Stimulated activated CD4-positive, alpha-beta T cell treated with anti-CD3 and anti-CD28 coated beads, Interleukin-4, amount 100 ng/mL, for 24 hours (primary cell): ENCODE results near the gene COL15A1.

Experiments
- DNase-seq: peaks from one replicate; pipeline ENCODE4 v3.0.0-alpha.2; 2020

The COL15A1 gene

GRCh38 chr9:98950262-98950661 is 6.6 kb downstream of the COL15A1 start:
- DNase-seq, result no peak

GRCh38 chr9:98951967-98952366 is 8.3 kb downstream of the COL15A1 start:
- DNase-seq, result no peak

DNA sequence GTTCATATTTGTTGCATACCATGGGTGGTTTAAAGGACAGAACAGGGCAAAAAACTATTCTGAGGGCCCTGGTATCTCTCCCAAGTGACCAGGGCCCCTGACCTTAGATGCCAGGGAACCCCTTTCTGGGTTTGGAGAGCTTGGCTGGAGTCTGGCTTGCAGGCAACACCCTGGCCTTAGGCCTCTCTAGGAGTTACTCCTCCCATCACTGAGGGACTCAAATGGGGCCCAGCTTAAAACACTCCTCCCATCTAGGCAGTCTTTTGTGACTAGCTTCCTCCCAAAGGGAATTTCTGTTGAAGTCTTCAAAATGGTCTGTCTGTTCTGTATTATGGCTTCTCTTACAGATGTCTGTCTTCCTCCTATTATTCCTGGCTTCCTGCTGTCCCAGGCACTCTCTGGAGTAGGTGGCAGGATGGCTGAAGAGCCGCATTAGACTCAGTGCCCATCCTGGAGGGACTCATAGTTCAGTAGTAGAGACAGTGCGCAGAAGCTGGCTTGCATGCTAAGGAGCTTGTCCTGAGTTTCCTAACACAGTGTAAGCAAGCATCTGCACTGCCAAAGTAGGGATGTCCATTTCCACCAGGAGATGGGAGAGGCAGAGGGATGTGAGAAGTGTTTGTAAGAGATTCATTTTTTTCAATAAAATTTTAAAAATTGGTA is 10.0 kb downstream of the COL15A1 start:
- no peak for DNase-seq

DNA sequence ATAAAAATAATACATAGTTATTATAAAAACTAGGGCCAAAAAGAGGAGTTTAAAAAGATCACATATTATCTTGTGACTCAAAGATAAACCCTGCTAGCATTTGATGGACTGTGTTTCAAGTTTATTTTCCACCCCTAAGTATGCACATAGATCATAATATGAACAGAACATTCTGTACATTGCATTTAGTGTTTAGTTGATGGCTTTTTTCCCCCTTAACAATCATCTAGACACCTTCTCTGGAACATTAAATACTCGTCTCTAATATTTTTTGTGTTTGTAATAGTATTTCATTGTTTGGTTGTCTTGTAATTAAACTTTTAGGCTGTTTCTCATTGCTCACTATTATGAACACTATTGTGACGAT is 10.5 kb downstream of the COL15A1 start:
- no peak for DNase-seq

DNA sequence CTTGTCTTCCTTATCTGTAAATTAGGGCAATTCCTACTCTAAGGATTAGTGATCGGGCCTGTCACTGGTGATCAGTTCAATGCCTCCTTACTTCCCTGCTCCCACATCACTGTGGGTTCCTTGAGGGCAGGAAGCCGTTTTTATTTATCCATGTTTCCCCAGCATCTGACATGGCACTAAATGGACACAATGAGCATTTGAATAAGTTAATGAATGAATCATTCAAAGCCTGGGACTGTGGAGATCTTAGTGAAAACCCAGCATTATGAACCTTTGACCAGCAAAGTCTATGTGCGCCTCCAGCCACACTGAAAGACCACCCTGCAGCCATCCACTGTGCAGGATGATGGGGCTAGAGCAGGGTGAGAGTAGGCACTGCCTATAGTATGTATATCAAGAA is 11.6 kb downstream of the COL15A1 start:
- DNase-seq, result no peak

- DNase-seq, result no peak
Observed at GRCh38 chr9:98957826-98958225, 14.1 kb downstream of the COL15A1 start.

- no peak for DNase-seq
Observed at GRCh38 chr9:98958271-98958984, 14.7 kb downstream of the COL15A1 start.

DNA sequence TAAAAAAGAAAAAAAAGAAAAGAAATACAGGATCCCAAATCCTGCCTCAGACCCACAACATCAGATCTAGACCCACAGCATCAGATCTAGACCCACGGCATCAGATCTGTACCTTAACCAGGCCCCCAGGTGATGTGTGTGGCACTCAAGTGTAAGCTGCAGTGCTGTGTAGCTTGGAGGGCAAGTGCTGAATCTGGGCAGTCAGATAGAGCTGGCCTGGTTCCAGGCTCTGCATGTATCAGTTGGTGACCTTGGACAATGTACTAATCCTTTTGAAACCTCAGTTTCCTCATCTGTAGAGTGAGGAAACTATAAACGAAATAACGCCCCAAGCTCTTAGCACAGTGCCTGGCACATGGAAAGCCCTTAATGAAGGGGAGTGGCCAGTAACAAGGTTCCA is 16.7 kb downstream of the COL15A1 start:
- no peak for DNase-seq

GRCh38 chr9:98961513-98962180 is 17.9 kb downstream of the COL15A1 start:
- no peak for DNase-seq

- no peak for DNase-seq
Observed at GRCh38 chr9:98962181-98962560, 18.5 kb downstream of the COL15A1 start.

DNA sequence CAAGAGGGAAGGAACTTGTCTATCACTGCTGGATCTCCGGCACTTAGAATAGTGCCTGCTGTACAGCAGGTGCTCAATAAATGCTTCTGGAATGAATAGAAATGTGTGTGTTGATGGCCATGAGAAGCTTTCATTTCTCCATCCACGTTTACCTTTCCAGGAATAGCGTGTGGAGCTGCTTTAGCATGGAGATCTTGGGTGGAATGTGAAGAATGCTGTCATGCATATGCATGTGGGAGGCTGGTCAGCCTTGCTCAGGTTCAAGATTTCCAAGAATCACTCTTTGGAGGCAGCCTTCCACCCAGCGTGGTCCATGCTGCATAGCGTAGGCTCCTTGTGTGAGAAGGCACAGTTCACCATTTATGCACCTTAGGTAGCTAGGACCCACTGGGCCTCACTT is 19.2 kb downstream of the COL15A1 start:
- no peak for DNase-seq

DNA sequence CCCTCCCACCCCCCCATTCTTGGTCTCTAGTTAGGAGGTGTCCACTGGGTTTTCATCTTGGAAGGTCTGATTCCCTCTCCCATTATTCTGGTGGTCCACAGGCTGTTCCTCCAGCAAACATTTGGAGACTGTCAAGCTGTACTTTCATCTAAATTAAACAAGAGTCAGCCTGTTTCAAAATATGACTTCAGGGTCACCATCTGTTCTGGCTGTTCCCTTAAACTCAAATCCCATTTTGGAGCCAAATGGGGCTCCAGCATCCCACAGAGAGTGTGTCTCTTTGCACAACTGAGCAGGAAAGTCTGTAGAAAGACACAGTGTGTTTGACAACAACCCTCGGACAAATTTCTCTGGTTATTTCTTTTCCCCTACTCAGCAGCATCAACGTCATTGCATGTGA is 20.5 kb downstream of the COL15A1 start:
- DNase-seq, result no peak

DNA sequence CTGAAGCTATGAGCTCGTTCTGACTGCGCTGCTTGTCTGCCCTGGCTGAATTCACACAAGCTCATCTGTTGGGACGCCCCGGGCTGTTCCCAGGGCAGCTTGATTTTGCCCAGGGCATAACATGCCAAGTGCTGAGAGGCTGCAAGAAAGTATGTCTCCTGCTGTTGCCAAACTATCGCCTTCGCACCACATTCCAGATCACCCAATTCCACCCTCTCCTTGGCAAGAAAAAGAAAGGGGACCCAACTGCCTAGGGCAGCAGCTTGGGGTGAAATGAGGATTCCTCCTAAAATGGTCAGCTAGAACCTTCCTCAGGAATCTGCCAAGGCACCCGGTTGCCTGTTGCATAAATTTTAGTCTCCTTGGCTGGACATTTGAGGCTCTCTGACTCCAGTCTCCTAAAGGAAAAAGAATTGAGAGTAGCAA is 21.2 kb downstream of the COL15A1 start:
- DNase-seq, result no peak

DNA sequence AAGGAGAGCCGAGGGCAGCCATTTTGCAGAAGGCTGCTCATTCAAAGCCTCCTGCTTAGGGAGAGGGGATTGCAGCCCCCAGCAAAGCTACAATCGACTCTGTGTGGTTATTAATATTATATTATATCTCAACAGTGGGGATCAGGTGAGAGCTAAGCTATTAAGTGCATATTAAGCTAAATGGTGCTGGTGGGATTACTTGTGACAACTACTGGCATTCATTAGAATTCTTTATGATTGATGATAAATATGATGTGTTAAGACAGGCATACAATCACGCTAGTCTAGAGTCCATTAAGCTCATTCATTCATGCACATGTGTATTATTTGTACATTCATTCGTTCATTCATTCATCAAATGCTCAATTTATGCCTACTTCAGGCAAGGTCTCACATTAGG is 23.0 kb downstream of the COL15A1 start:
- no peak for DNase-seq

- no peak for DNase-seq
Observed at GRCh38 chr9:98967257-98967656, 23.6 kb downstream of the COL15A1 start.

GRCh38 chr9:98967680-98968079 is 24.0 kb downstream of the COL15A1 start:
- DNase-seq, result no peak

DNA sequence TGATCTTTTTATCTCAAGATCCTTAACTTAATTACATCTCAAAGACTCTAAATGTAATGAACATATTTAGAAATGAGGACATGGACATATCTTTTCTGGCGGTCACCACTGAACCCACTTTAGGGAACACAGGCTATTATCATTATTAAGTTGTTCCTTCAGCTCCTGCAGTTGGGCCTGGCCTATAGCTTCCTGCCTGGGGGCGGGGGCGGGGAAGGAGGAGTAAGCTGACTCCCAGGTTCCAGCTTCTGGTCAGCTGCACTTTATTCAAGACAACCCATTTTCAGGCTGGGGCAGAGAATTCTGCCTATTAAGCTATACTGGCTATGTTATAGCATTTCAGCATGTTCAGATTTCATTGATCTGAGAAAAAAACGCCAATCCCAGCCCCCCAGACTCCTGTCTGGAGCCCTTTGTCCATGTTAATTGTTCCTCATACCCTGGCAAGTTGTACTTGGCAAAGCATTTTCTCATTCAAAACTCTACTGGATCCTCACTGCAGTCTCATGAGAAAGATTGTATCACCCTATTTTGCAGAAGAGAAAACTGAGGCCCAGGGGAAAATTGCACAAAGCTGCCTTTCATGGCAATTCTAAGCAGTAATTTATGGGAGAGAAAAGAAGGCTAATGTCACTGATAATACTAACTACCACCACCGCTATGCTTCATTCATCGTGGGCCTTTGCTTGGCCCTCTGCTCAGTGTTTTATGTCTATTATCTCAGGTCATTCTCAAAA is 25.1 kb downstream of the COL15A1 start:
- no peak for DNase-seq

DNA sequence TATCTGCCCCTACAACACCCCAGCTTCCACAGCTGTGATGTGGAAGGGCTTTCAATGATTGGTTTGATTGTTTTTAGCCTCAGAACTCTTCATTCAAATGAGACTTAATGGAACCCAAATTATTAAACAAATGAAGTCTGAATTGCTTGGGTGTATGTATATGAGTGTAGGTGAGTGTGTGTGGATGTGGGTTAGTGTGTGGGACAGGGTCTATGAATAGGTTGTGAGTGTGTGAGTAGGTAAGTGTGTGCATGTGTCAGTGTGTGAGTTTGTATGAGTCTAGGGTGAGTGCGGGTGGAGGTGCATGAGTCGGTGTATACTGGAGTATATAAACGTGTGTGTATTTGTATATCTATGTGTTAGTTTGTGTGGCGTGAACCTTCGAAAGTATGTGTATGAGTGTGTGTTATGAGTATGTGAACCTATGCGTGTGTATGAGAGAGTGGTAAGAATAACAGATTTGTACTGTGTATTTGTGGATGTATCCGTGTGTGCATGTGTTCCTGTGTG is 26.9 kb downstream of the COL15A1 start:
- no peak for DNase-seq

DNA sequence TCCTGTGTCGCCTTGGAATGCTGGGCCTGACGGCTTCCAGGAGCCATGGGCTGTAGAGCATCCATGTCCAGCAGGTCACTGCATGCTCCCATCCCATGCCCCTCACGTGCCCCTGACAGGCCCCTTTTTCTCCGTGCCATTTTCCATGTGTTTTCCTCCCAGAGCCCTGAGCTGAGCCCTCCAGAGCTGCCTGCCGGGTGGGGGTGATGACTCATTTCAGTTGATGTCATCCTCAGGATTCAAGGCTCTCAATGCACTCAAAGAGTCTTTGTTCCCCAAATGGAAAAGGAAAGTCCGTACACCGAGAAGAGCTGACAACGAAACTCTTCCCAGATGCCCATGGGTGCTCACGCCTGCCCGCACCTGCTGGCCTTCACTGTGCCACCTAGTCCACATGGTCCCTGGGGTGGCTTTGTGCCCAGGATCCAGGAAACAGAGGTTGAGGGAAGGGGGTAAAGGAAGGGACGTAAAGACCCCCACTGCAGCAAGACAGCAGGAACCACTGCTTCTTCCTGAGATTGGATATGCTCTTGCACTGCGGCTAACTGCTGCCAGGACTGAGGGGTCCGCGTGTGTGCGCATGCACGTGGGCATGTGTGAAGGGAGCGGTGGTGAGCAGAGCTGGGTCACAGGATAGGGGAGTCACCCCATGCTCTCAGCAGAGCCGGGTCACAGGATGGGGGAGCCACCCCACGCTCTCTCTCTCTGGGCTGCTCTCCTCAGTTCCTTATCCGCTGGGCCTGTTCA is 27.6 kb downstream of the COL15A1 start:
- no peak for DNase-seq

GRCh38 chr9:98971915-98972223 is 28.2 kb downstream of the COL15A1 start:
- DNase-seq, result no peak

DNA sequence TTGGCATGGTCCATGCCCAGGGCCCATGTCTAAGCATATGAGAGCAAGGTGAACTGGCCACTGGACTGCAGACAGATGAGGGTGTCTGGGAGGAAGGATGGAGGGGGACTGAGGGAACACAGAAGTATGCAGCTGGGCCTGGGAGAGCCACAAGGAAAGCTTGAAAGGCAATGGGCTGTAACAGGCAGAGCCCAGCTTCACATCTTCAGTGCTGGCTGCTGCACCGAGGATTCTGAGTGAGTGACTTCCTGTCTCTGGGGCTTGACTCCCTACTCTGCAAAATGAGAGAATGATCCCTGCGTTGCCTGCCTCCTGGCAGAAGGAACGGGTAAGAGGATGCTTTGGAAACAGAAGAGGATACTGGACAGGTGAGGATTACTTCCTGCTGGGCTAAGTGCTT is 29.0 kb downstream of the COL15A1 start:
- no peak for DNase-seq

- no peak for DNase-seq
Observed at GRCh38 chr9:98973171-98973570, 29.5 kb downstream of the COL15A1 start.

DNA sequence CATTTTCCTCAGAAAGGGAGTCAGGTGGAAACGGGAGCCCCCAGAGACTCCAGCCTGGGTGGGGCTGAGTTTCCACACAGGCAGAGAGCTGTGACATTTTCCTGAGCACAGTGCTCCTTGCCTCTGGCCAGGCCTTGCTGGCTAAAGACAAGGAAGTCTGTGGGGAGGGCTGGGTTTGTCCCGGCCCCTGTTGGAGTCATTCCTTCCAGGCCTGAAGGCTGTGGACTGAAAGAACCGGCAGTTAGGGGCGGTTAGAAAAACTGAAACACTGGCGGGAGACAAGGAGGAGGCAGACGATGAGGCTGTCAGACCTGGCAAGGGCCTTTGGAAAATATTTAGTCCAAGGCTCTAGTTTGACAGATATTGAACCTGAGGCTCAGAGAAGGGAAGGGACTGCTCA is 29.9 kb downstream of the COL15A1 start:
- no peak for DNase-seq
